GM12872 (cell line): ENCODE results near the gene DTHD1.

Experiments
- TF ChIP-seq, protein P1 (sequence below): IDR thresholded peaks from 3 replicates; pipeline ENCODE4 v1.5.1; 2011; ENCODE audit warnings: low read depth, mild to moderate bottlenecking, low read length, moderate library complexity; ENCODE audit not compliant: insufficient read depth

The DTHD1 gene

DNA sequence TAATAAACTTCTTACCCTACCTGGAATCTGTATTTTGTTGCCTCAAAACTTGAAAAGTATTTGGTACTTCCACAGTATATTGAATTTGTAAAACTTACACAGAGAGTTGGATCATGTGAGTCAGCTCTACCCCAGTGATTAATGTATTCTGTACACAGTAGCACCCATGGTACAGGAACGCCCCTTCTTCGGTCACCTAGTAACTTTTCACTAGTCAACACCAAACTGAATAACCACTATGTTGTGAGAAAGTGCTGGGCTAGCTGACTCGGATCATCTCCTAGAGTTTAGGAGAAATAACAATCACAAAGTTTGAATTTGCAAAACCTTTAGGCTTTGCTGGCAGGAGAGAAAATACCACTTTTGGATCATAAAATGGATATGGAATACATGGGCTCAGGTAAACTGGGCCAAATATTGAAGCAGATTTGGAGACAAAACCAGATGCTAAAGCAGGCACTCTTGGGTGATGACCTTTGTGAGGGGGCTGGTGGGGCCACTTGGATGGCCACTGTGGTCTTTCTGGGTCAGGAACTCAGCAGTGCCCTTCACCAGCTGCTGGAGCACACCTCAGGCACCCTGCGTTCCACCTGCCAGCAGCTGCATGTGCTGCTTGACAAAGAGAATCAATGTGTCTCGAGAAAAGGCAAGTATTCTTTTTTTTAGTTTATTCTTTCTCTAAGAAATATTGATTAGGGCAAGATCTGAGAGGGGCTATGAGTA, at the start of gene DTHD1:
Gene DTHD1, plus strand, starts transcription at position 233 of the 723 bp plus-strand sequence. Its CDS starts 143 bp downstream, at position 376.
- TF ChIP-seq, protein P1, sequence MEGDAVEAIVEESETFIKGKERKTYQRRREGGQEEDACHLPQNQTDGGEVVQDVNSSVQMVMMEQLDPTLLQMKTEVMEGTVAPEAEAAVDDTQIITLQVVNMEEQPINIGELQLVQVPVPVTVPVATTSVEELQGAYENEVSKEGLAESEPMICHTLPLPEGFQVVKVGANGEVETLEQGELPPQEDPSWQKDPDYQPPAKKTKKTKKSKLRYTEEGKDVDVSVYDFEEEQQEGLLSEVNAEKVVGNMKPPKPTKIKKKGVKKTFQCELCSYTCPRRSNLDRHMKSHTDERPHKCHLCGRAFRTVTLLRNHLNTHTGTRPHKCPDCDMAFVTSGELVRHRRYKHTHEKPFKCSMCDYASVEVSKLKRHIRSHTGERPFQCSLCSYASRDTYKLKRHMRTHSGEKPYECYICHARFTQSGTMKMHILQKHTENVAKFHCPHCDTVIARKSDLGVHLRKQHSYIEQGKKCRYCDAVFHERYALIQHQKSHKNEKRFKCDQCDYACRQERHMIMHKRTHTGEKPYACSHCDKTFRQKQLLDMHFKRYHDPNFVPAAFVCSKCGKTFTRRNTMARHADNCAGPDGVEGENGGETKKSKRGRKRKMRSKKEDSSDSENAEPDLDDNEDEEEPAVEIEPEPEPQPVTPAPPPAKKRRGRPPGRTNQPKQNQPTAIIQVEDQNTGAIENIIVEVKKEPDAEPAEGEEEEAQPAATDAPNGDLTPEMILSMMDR: no peak

DNA sequence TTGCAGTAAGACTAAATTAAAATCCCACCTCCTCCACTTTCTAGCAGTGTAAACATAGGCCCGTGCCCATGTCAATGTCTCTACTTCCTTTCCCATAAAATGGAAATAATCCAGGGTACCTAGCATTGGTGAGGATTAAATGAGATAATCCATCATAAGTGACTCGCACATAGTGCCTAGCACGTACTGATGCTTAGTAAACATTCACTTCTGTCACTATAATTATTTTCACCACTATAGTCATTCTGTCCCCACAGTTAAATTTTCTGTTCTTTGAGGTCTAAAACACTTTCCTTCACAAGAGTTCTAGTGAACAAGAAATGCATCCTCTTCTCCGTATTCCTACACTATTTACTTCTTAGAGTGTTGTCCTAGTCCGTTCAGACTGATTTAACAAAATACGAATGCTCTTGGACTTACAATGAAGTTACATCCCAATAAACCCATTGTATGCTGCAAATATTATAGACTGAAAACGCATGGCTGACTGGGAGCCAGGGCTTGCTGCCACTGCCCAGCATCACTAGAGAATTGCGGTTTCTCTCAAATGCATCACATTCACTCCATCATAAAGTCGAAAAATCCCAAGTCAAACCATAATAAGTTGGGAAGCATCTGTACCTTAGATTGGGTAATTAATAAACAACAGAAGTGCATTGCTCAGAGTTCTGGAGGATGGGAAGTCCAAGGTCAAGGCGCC, 47.7 kb upstream of the DTHD1 start:
- TF ChIP-seq, protein P1: no peak

DNA sequence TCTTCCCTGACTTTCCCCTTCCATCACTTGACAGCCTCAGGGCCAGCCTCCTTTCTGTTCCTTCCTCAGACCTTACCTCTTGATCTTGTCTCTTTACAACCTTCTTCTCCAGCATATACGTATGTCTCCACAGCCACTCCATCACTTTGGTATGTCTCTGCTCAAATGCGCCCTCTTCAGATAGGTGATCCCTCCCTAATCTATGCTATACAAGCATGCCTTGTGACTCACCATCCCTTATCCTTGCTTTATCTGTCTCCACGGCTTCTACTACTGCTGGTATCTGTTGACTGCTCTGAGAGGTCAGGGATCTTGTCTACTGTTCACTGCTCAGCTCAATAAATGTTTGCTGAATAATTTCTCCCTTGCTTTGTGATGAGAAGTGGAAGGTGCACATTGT, 46.1 kb upstream of the DTHD1 start:
- TF ChIP-seq, protein P1: 0 out of 3 replicates have a peak, but pooled peaks have one; percentile 15

DNA sequence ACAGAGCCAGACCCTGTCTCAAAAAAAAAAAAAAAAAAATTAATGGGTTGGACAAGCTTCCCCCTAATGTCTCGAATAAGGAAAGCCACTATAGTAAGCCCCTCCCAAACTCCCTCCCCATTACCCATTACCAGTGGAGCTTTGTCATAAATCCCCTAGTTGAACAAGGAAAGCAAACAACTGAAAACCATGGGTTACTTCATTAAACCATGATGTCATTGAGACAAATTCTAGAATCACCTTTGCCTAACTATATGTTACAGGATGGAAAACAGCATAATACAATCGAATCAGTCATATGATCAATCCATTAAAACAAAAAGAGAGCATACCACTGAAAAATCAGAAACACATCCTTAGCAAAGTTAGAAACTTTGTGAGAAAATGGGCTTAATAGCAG, 45.3 kb upstream of the DTHD1 start:
- TF ChIP-seq, protein P1: no peak

DNA sequence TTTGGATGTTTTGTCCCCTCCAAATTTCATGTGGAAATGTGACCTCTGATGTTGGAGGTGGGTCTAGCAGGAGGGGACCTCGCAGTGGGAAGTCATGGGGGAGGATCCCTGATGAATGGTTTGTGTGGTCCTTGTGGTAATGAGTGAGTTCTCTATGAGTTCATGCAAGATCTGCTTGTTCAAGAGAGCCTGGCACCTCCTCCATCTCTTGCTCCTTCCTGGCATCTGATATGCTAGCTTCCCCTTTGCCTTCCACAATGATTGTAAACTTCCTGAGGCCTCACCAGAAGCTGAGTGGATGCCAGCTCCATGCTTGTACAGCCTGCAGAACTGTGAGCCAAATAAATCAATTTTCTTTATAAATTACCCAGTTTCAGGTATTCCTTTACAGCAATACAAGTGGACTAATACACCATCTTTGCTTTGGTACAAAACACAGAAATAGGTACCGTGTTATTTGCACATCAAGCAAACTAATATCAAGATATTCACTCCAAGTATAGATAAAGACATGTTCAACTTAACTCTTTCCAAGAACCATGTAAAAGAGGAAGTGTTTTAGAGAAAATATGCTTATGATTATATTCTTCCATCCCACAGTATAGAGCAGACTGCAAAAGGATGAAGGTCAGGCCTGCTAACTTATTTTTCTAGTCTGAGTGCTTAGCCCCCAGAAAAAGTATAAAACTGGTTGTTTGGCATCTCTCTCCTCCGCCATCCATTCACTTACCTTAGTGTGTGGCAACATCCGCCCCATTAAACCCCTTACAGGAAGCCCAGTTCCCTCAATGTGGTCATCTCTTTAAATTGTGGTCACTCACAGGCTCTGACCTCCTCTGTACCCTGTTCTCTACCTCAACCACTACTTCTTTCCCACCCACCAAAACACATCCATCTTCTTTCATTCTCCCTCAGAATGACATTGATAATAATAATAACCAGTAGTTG, 43.8 kb upstream of the DTHD1 start:
- TF ChIP-seq, protein P1: no peak

DNA sequence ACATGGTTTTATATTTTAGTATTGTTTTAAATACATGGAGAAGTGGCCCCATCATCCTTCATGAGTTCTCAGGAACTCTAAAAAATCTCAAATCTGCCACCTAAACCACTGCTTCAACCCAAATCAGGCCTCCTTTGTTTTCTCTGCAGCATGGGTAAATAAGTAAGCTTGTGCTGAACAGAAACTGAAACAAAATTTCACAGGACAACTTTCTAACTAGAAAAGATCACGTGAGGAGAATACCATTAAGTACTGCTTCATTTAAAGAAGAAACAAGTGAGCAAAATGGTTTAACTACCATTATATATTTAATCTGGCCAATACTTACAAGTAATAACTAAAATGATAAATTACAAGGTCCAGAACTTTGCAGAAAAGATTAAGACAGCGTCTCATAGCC, 39.6 kb upstream of the DTHD1 start:
- TF ChIP-seq, protein P1: no peak

DNA sequence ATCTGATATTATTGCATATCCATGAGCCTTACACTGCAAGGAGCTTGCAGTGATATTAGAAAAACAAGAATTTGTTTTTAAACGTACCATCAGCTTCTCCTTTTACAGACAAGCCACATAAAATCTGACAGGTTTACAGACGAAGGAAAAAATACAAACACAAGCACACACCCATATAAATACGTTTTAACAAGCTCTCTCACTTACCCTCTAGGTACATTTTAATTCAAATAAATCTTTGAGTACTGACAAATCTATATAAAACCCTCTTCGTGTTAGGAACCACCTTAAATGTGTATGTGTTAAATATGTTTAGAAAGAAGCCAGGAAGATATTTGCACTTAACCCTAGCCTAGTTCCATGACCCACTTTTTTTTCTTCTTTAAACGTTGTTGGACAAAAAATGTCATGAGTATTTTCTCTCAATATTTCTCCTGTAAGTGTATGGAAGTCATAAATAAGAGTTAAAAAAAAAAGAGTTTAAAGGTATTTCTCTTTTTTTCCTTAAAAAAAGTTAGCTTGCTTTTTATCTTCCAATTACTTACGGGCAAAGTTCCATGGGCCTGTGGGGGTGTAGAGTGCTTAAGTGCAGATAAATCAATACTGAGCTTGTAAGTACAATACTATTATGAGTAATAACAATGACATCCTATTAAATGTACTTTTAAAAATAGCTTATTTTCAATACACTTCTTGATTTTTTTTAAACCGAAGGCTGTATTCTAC, 38.6 kb upstream of the DTHD1 start:
- TF ChIP-seq, protein P1: no peak
